HG02642 (cell line): ENCODE results near the gene CAMK2D.
A peak's percentile ranks its signal among the peaks of the same experiment; 100 is the strongest.
"Not testable (repeated sequence)": the region's sequence is repeated elsewhere in the genome, so short reads cannot be mapped to it uniquely, and the experiment has no call there.

Source experiments
- ATAC-seq: cut with Tn5 transposase; IDR thresholded peaks from one replicate; pipeline ENCODE4 v1.9.1; 2021; ENCODE audit warnings: mild to moderate bottlenecking; ENCODE audit not compliant: unreplicated experiment, poor library complexity

The CAMK2D gene

DNA sequence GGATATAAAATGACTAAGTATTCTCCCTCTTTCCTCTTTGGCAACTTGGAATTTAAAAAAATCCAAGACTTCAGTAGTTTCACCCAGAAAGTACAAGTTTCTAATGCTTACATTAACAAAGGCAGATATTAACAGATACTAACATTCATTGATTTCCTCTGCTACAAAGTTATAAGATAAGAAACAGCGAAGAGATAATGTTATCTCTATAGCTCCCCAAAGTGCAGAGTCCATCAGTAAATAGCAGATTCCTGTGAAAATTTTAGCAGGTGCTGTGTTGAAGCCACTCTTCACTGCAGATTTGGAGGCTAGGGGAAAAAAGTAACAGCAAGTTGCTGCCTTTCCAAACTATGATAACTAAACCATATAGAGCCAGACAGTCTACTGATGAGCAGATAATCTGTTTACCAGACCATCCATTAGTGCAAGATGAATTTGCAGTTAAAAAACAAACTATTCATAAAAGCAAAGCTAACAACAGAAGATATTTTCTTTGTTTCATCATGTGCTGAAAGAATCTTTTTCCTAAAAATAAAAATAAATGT is 3.3 kb upstream of the CAMK2D start:
- no peak for ATAC-seq

- not testable (repeated sequence) for ATAC-seq
These were observed 2.4 kb upstream of the CAMK2D start for GRCh38 chr4:113763923-113764322.

DNA sequence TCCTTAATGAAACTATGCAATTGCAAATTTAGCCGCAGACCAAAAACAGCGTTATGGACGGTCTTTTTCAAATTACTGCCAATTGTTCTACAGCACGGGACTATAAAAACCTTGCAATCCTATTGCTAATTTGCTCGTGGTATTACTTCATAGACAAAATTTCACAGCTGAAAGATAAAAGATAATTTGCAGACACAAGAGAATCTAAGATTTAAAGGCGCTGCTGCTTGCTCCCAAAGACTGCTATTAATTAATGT is 1.4 kb upstream of the CAMK2D start:
- ATAC-seq, result no peak

GRCh38 chr4:113762186-113763028 is 869 bp upstream of the CAMK2D start:
- ATAC-seq, result peak; percentile 68

DNA sequence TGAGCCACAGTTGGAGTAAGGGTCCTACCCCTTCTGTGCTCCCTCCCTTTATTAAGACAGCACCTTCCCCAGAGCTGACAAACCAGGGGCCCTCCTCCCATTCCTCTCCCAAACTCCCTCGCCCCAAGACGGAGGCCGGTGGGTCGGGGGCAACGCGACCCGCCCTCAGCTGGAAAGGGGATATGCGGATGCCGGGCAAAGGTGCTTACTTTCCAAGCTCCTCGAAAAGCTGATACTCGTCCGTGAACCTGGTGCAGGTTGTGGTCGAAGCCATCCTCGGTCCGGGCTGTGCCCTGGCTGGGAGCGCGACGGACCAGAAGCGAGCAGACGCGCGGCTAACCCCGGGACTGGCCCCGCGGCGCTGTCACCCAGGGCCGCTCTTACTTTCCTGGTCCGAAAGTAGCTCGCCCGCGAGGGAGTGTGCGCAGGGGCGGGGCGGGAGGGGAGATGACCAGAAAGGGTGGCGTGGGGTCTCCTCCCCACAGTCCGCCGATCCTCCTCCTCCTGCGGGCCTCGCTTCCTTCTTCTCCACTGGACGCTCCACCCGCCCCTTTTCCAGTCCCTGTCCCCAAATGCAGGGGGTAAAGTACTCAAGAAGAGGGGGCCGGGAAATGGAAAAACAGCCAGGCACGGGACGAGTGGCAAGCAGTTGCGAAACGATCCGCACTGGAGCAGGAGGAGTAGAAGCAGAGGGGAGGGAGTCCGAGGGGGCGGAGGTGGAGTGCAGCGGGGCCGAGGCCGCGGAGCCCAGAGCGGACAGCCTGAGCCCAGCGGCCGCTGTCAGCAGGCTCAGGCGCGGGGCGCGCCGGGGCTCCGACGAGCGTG is 531 bp downstream of the CAMK2D start:
- ATAC-seq, result peak; percentile 30

DNA sequence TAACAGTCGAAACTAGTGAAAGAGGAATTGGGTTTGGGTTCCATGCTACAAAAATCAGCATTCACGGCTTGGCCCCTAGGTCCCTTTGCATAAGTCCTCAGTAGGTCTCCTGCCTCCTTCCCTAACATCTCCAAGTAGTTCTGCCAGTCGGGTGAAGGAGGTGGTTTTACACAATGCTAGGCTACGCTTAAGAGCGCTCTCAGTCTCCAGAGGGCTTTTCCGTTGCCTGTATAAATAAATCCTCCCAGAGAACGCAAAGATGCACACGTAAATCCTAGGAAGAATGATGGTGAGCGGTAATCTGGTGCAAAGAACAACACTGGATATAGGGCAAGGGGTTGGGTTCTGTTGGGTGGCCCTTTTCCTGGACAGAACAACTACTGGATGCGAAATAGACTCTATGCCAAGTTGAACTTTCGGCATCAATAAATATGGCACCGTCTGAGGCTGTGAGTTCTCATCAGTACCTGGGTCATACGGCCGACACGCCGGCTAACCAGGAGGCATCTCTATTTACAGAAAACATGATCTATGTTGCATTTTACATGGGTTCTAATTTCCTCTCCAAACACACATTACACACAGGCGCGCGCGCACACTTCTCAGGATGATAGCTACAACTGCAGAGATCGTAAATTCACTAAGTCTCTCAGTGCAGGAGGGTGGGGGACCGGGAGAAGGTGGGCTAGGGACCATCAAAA is 1.3 kb downstream of the CAMK2D start:
- no peak for ATAC-seq

- ATAC-seq, result no peak
These were observed 1.8 kb downstream of the CAMK2D start for GRCh38 chr4:113759696-113760093.

GRCh38 chr4:113758372-113758771 is 3.2 kb downstream of the CAMK2D start:
- no peak for ATAC-seq

DNA sequence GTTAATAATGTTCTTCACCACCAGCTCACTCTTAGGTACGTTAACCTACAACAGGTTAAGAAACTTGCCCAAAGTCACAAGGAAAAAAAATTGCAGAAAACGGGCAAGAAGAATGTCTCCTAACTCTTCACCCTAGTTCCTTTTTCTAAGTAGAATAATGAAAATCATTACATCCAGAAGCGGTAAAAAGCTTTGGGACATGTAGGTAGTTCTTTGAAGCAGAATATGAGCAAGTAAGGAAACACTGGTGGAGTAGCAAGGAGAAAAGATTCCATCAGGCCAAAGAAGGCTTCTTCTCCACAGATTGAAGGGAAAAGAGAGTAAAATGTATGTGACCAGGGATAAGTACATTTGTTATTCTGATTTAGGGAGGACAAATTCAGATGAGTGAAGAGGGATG is 4.1 kb downstream of the CAMK2D start:
- ATAC-seq, result no peak

DNA sequence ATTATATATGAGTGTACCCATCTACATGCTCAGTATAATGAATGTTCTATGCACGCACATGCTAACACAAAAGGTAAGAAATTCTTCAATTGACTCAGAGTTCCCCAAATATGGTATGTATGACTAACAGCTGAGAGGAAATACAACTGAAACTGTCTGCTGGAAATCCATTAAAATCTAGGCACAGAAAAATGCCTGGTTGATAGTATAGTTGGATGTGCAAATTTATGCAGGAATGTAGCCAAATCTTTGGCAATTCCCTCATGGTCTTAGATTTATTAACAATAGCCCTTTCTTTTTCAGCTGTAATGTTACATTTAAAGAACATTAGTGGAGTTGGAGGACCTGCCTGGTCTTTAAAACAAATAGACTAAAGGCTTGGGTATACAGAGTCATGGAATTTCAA is 5.5 kb downstream of the CAMK2D start:
- peak; percentile 81 for ATAC-seq

GRCh38 chr4:113750734-113751133 is 10.8 kb downstream of the CAMK2D start:
- ATAC-seq, result no peak

- no peak for ATAC-seq
These were observed 11.2 kb downstream of the CAMK2D start for GRCh38 chr4:113750296-113750695.

DNA sequence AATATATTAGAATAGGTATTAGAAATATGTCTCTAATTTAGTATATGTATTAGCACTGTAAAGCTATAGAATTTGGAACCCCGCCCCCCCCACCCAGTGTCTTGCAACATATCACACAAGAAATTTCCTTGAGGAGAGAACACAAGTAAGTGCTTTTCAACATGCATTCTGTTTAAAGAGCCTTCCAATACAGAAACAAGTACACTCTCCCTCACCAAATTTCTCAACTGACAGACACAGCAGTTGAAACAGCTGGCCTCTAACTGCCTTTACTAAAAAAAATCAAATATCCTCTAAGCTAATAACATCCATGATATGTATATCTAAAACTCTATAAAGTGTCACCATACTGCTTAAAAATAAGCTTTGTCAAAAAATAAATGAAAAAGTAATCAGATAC is 12.4 kb downstream of the CAMK2D start:
- no peak for ATAC-seq

DNA sequence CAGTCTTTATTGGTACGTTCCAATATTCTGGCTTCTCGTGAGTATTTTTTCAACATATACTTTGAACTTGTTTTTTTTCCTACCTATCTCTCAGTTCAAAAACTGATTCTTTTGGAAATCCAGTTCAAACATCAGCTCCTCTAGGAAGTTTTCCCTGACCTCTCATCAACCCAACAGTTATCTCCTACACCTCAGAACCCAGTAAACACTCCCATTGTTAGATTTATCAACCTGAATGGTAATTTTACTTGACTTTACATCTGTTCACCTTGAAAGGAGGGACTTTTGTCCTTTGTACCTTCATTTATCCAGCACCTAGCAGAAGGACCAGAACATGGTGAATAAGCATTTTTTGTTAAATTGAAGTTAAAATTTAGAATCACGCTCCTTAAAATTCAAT is 13.6 kb downstream of the CAMK2D start:
- no peak for ATAC-seq

- no peak for ATAC-seq
These were observed 15.8 kb downstream of the CAMK2D start for GRCh38 chr4:113745711-113746110.

GRCh38 chr4:113744667-113745240 is 16.8 kb downstream of the CAMK2D start:
- no peak for ATAC-seq

GRCh38 chr4:113743690-113744089 is 17.8 kb downstream of the CAMK2D start:
- ATAC-seq, result no peak

DNA sequence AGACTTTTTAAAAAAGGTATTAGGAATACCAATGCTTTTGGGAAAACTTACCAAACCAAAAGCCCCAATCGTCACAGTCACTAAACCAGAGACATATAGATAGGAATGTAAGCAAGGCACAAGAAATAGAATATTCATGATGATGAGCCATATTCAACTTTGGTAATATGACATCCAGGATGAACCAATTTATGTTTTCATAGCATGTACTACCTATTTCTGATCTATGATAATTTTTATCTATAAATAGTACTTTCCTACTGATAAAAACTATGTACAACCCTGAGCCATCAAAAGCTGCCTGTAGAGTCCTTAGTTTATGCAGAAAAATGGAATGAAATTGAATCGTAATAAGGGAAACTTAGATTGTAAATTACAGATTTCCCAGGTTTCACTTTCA is 18.9 kb downstream of the CAMK2D start:
- ATAC-seq, result no peak

DNA sequence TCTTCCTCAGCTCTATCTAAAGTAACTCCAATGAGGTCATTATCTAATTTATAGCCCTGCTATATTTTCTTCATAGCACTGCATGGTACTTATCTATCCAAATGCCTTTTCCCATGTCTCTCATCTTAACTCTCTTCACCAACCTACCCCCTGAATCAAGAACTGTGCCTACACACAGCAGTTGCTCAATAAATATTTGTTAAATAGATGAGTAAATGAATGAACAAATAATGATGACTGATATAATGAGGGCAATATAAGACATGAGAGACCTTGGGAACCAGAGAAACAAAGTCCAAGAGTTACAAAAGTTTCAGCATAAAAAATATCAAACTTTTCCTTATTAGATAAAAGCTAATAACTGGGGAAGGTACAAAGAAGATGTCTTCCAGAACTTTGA is 19.6 kb downstream of the CAMK2D start:
- no peak for ATAC-seq

GRCh38 chr4:113740857-113741379 is 20.6 kb downstream of the CAMK2D start:
- no peak for ATAC-seq
